ENCODE data around the gene DLGAP1. TPM values are rescaled to one million over a fixed set of nuclear protein-coding genes. Genes with fewer than 3 reads are reported as not detected.

DLGAP1 gene
- total and polyA plus RNA-seq, 2 of the 8 experiments (the other 6 are each of a cell fraction or from before 2014, with no cell fraction given) = 11.8 to 16.9 TPM

DNA sequence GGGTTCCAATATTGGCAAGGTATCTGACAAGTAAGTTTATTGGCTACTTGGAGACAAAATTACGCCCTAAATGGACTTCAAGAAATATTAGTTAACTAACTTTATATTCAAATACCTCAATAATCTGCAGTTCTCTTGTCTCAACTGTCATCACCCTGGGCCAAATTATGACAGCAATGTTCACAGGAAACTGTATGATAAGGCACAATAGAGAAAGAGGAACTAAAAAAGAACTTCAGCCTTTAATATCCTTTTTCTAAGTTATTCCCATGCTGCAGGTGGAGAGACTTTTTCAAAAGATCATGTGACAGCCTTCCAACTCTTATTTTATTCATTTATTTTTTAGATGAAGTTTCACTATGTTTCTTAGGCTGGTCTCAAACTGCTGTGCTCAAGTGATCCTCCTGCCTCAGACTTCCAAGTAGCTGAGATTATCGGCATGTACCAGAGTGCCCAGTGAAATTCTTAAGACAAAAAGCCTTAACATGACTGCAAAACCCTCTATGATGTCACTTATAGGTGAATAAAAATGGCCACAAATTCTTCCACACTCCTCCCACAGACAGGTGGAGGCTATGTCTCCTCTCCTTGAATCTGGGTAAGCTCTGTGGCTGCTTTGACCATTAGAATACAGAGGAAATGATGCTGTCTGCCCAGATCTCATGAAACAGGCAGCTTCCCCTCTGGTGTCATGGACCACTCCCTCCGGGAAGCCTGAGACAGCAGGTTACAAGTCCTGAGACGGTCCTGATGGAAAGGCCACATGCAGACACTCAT is 794.2 kb downstream of the DLGAP1 start:
- no peak for FAIRE-seq
- TF ChIP-seq GTF2F1 (IDR thresholded peaks at IDR 0.05; ENCODE audit: borderline replicate concordance, low read depth, low read length) (no peak), HDAC2 (IDR thresholded peaks at IDR 0.05; ENCODE audit: borderline replicate concordance in 1 of 2, low read depth in 2 of 2, low read length in 2 of 2) (no peak), KDM1A (IDR thresholded peaks at IDR 0.05; ENCODE audit: borderline replicate concordance, low read length) (no peak), RFX5 (IDR thresholded peaks at IDR 0.05; ENCODE audit: borderline replicate concordance, low read depth, low read length) (no peak), ASH2L (IDR thresholded peaks at IDR 0.05; ENCODE audit: low read length) (no peak), SP4 (IDR thresholded peaks at IDR 0.05; ENCODE audit: low read length) (no peak), SUZ12 (IDR thresholded peaks at IDR 0.05; ENCODE audit: low read length) (no peak), SP2 (IDR thresholded peaks at IDR 0.05; ENCODE audit: low read length) (no peak), EP300 (IDR thresholded peaks at IDR 0.05; ENCODE audit: borderline replicate concordance in 1 of 2, low read depth in 2 of 2, low read length in 2 of 2) (no peak), JUN (IDR thresholded peaks at IDR 0.05; ENCODE audit: low read depth, low read length) (no peak), FOSL1 (IDR thresholded peaks at IDR 0.05; ENCODE audit: insufficient read depth, low read depth, low read length) (no peak), SIRT6 (IDR thresholded peaks at IDR 0.05; ENCODE audit: low read length) (no peak)

More for the DNA sequence above, 794.2 kb downstream of the DLGAP1 start:
- H4K20me1 ChIP-seq (replicated peaks in 1 of 2; ENCODE audit: control insufficient read depth in 1 of 2, insufficient read depth in 2 of 2, low read length in 2 of 2) = no peaks in the 10 kb centered on the region
- H3K56ac ChIP-seq (replicated peaks; ENCODE audit: insufficient read length, low read depth, low read length) = no peak overlapping the region
- H2BK12ac ChIP-seq (ENCODE audit: low read depth, low read length) = no peak overlapping the region
- H4K8ac ChIP-seq (ENCODE audit: extremely low read depth, insufficient read depth, low read length) = no peak overlapping the region
- no peak overlapping the region for H2BK5ac ChIP-seq (ENCODE audit: low read depth, low read length)
- H2AFZ ChIP-seq (ENCODE audit: low read length) = no peak overlapping the region
- H4K5ac ChIP-seq (ENCODE audit: insufficient read length, low read depth, low read length) = no peak overlapping the region
- H3K9me3 ChIP-seq (ENCODE audit: insufficient read depth in 2 of 2, low read depth in 1 of 2, low read length in 1 of 2) = peaks cover 4 to 8% of the 10 kb centered on the region in 2 experiments; a peak in 2 of 4 replicates
- peaks cover 3 to 13% (median 8%) of the 10 kb centered on the region in 4 experiments; a peak in 6 of 7 replicates for H3K4me1 ChIP-seq (replicated peaks in 1 of 4; ENCODE audit: control insufficient read depth in 3 of 4, insufficient read depth in 4 of 4, low read length in 3 of 4)
- H3K9ac ChIP-seq (replicated peaks in 1 of 4; ENCODE audit: extremely low read depth in 1 of 4, low read depth in 3 of 4, low read length in 3 of 4) = no peak overlapping the region
- no peak overlapping the region for H2BK15ac ChIP-seq (ENCODE audit: low read length)
- H3K4me2 ChIP-seq (ENCODE audit: insufficient read depth in 1 of 2, low read depth in 2 of 2, low read length in 2 of 2) = no peak overlapping the region
- H3K14ac ChIP-seq (ENCODE audit: insufficient read length) = no peak overlapping the region
- H2BK20ac ChIP-seq (ENCODE audit: low read length) = no peak overlapping the region
- no peaks in the 10 kb centered on the region for H3K23me2 ChIP-seq (ENCODE audit: low read depth, low read length)
- peaks cover 0 to 7% (median 0%) of the 10 kb centered on the region in 4 experiments; a peak in 2 of 8 replicates for H3K36me3 ChIP-seq (ENCODE audit: control insufficient read depth in 2 of 4, insufficient read depth in 4 of 4, low read length in 3 of 4)
- DNase-seq (ENCODE audit: low read depth in 1 of 2, low spot score in 2 of 2) = no peak
- H3K27ac ChIP-seq (ENCODE audit: low read depth, low read length) = no peak overlapping the region
- WGBS, 2 experiments (ENCODE audit: extremely low coverage in 1 of 2, insufficient coverage in 1 of 2, insufficient read length in 1 of 2, insufficient replicate concordance in 2 of 2, low coverage in 1 of 2, low lambda C conversion rate in 2 of 2, missing lambda C conversion rate in 1 of 2) = 85% methylated on average over 4 of the region's 4 CpGs; no CpG with 5 or more reads in 1 of the 2 experiments
- H3K79me2 ChIP-seq (ENCODE audit: control insufficient read depth in 1 of 2, insufficient read depth in 2 of 2, low read length in 2 of 2) = no peaks in the 10 kb centered on the region
- peaks cover 0 to 1% (median 0%) of the 10 kb centered on the region in 4 experiments; a peak in 1 of 7 replicates for H3K27me3 ChIP-seq (replicated peaks in 1 of 4; ENCODE audit: control insufficient read depth in 3 of 4, extremely low read depth in 1 of 4, insufficient read depth in 3 of 4, low read length in 3 of 4)
- no peak overlapping the region for H3K23ac ChIP-seq (ENCODE audit: insufficient read length)
- H3K4me3 ChIP-seq (ENCODE audit: extremely low read depth in 1 of 4, insufficient read depth in 2 of 4, low read depth in 3 of 4, low read length in 4 of 4) = no peak overlapping the region
- no peak overlapping the region for H2AK5ac ChIP-seq (ENCODE audit: low read depth, low read length)
- ChIA-PET CTCF (ENCODE audit: partially characterized antibody) (interaction anchor here (0.6 to 2.0 kb wide), 5 partner anchors 16 to 378 kb away, joined by 3 to 7 read pairs (median 6); no protein-coding TSS in a partner anchor), POLR2A (ENCODE audit: partially characterized antibody) (interaction anchor here (1.4 to 1.8 kb wide), 5 partner anchors 45 to 364 kb away, joined by 3 to 7 read pairs (median 4); no protein-coding TSS in a partner anchor)
- H3K4ac ChIP-seq (replicated peaks; ENCODE audit: insufficient read length, low read depth, low read length) = no peak overlapping the region
- H2BK120ac ChIP-seq (replicated peaks; ENCODE audit: low read depth, low read length) = no peak overlapping the region
- H4K91ac ChIP-seq (replicated peaks; ENCODE audit: insufficient read length, low read length) = no peak overlapping the region
- no peaks in the 10 kb centered on the region for H3K79me1 ChIP-seq (ENCODE audit: low read depth, low read length)
- no peak overlapping the region for H3K18ac ChIP-seq (ENCODE audit: extremely low read depth, low read length)
